Left ventricle myocardium superior (tissue), 1 donor: ENCODE measurements around the gene LCE1F. TPM values are rescaled to one million over a fixed set of nuclear protein-coding genes. Genes with fewer than 3 reads are reported as not detected.

Experiments used
- ATAC-seq: fragments of 200-7000 bp; cut with Tn5 transposase; one replicate; pipeline ENCODE4 v1.9.1; 2020; ENCODE audit warnings: mild to moderate bottlenecking, moderate library complexity
- DNase-seq: peaks from one replicate; pipeline ENCODE4 v3.0.0-alpha.2; 2020
- intact Hi-C: fragments of 100-400 bp; cut with micrococcal nuclease; formaldehyde crosslinking; loops from one replicate; pipeline ENCODE4 v1.11.0; 2022
- total RNA-seq: library from RNA; stranded (reverse); fragmentation: NEBNext Ultra II Directional; extraction: Animal tissue kit (Norgen Biotek cat#: 25700); gene quantifications from one replicate; pipeline ENCODE4 v1.2.1, GENCODE V29; 2021
- donor health status: DM: no; HTN: yes; CAD: no; lungs with severe emphysema.

The LCE1F gene
- total RNA-seq, 1 donor from 2014 or later = not detected

GRCh38 chr1:152768847-152769533 is 6.0 kb upstream of the LCE1F start:
- intact Hi-C loops = no loop called here
- no peak for ATAC-seq
- DNase-seq = no peak

- DNase-seq (no peak), ATAC-seq (no peak)
- intact Hi-C loops = no loop called here
Measured at GRCh38 chr1:152770411-152770810, 4.5 kb upstream of the LCE1F start.

- intact Hi-C loops = no loop called here
- DNase-seq = no peak
- no peak for ATAC-seq
Measured at GRCh38 chr1:152776361-152776760, 1.4 kb downstream of the LCE1F start.

- DNase-seq (no peak), ATAC-seq (no peak)
- intact Hi-C loops = no loop called here
Measured at GRCh38 chr1:152777510-152778137, 2.7 kb downstream of the LCE1F start.

GRCh38 chr1:152783095-152783494 is 8.2 kb downstream of the LCE1F start:
- DNase-seq (no peak), ATAC-seq (no peak)
- intact Hi-C loops = no loop called here

- DNase-seq (no peak), ATAC-seq (no peak)
- intact Hi-C loops = no loop called here
Measured at GRCh38 chr1:152786077-152786476, 11.1 kb downstream of the LCE1F start, which contains the start of gene LCE1E. LCE1E (plus strand) TSS chr1:152786257; CDS start chr1:152787300, 1,043 bp downstream.

- ATAC-seq (no peak), DNase-seq (no peak)
- intact Hi-C loops = no loop called here
Measured at GRCh38 chr1:152795686-152796085, 20.7 kb downstream of the LCE1F start.

- ATAC-seq (no peak), DNase-seq (no peak)
- intact Hi-C loops = no loop called here
Measured at GRCh38 chr1:152796421-152796820, 21.5 kb downstream of the LCE1F start, which contains the start of gene LCE1D. LCE1D (plus strand) TSS chr1:152796721; CDS start chr1:152797795, 1,074 bp downstream.

- ATAC-seq = no peak
Measured at GRCh38 chr1:152801333-152801732, 26.4 kb downstream of the LCE1F start.

GRCh38 chr1:152806576-152806975 is 31.6 kb downstream of the LCE1F start, which contains the start of gene LCE1C:
LCE1C (minus strand) TSS chr1:152806651; CDS start chr1:152805478, 1,173 bp downstream.
- intact Hi-C loops = no loop called here
- ATAC-seq (no peak), DNase-seq (no peak)

More at GRCh38 chr1:152801333-152801732, 26.4 kb downstream of the LCE1F start:
- intact Hi-C loops = no loop called here
- no peak for DNase-seq

GRCh38 chr1:152811050-152811449 is 36.1 kb downstream of the LCE1F start:
- intact Hi-C loops = no loop called here
- no peak for ATAC-seq
- DNase-seq = no peak

GRCh38 chr1:152811671-152812070 is 36.7 kb downstream of the LCE1F start, which contains the start of gene LCE1B:
LCE1B (plus strand) TSS chr1:152811971; CDS start chr1:152812447, 476 bp downstream.
- intact Hi-C loops = no loop called here
- DNase-seq (no peak), ATAC-seq (no peak)

GRCh38 chr1:152817309-152817708 is 42.4 kb downstream of the LCE1F start:
- no peak for DNase-seq
- ATAC-seq = no peak
- intact Hi-C loops = no loop called here

- intact Hi-C loops = no loop called here
- ATAC-seq (no peak), DNase-seq (no peak)
Measured at GRCh38 chr1:152823294-152823693, 48.4 kb downstream of the LCE1F start.

GRCh38 chr1:152824964-152825363 is 50.0 kb downstream of the LCE1F start:
- DNase-seq = no peak
- no peak for ATAC-seq
- intact Hi-C loops = no loop called here

Other genes with a start within 250 kb of the LCE1F start
- gene LCE3E, start 208.4 kb upstream of the LCE1F start, total RNA-seq = not detected
- not detected for gene LCE3D, start 194.6 kb upstream of the LCE1F start, total RNA-seq
- not detected for gene LCE3C, start 174.9 kb upstream of the LCE1F start, total RNA-seq
- gene LCE3B, start 161.3 kb upstream of the LCE1F start, total RNA-seq = not detected
- not detected for gene LCE3A, start 152.0 kb upstream of the LCE1F start, total RNA-seq
- gene LCE2D, start 111.8 kb upstream of the LCE1F start, total RNA-seq = not detected
- gene LCE2C, start 99.9 kb upstream of the LCE1F start, total RNA-seq = not detected
- not detected for gene LCE2B, start 89.0 kb upstream of the LCE1F start, total RNA-seq
- gene LCE2A, start 76.8 kb upstream of the LCE1F start, total RNA-seq = not detected
- not detected for gene LCE4A, start 67.0 kb upstream of the LCE1F start, total RNA-seq
- not detected for gene KPRP, start 17.1 kb upstream of the LCE1F start, total RNA-seq
- gene LCE1E, start 11.1 kb downstream of the LCE1F start, total RNA-seq = not detected
- not detected for gene LCE1D, start 21.6 kb downstream of the LCE1F start, total RNA-seq
- gene LCE1C, start 31.5 kb downstream of the LCE1F start, total RNA-seq = not detected
- gene LCE1B, start 36.8 kb downstream of the LCE1F start, total RNA-seq = not detected
- not detected for gene LCE1A, start 52.3 kb downstream of the LCE1F start, total RNA-seq
- not detected for gene LCE6A, start 67.7 kb downstream of the LCE1F start, total RNA-seq
- not detected for gene LCE7A, start 84.9 kb downstream of the LCE1F start, total RNA-seq
- not detected for gene SMCP, start 103.2 kb downstream of the LCE1F start, total RNA-seq
- gene IVL, start 133.4 kb downstream of the LCE1F start, total RNA-seq = not detected
- not detected for gene SPRR5, start 172.1 kb downstream of the LCE1F start, total RNA-seq
- gene SPRR4, start 195.5 kb downstream of the LCE1F start, total RNA-seq = not detected
- gene SPRR1A, start 208.9 kb downstream of the LCE1F start, total RNA-seq = not detected
- gene SPRR3, start 226.6 kb downstream of the LCE1F start, total RNA-seq = not detected